NCI-H446 (cell line): Measurements from ENCODE around the gene RRAS2.
"Not testable (repeated sequence)": the region's sequence is repeated elsewhere in the genome, so short reads cannot be mapped to it uniquely, and the experiment has no call there.

Source experiments
- DNase-seq, 2 experiments: peaks; one replicate each; lab custom pipeline; 2025; lab: John Stamatoyannopoulos, UW

The RRAS2 gene

DNA sequence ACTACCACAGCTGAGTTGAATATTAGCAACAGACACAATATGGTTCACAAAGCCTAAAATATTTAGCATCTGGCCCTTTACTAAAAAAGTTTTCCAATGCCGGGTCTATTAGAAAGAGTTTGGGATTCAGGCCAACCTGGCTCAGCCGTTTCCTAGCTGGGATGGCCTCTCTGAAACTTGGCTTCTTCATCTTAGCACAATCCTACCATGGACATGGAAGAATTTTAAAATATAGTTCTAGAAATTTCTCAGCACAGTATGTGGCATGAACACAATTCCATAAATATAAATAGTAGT lies 103.8 kb downstream of the RRAS2 start:
- DNase-seq, result peak in 1 of 2 experiments; percentile 14

DNA sequence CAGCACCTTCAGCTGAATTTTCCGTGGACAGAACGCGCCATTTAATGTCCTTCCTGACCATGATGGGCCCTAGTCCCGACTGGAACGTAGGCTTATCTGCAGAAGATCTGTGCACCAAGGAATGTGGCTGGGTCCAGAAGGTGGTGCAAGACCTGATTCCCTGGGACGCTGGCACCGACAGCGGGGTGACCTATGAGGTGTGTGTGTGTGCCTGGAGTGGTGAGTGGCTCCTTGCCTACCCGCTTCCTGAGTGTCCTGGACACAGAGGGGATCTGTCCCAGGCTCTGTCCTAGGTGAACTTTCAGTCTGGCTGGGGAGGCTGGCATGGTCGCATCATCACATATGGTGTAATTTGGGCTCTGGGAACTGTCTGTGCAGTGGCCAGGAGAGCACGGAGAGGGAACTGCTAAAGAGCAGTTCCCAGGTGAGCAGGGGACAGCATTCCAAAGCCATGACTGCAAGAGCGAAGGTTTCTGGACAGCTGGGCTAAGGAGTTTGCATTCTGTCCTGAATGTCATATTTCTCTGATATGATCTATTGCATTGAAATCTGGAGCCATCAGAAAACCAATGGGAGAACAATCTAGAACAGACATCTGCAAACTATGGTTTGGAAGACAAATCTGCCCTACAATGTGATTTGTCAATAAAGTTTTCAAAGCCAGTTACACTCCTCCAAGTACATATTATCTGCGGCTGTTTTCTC lies 104.3 kb downstream of the RRAS2 start:
- no peak for DNase-seq

DNA sequence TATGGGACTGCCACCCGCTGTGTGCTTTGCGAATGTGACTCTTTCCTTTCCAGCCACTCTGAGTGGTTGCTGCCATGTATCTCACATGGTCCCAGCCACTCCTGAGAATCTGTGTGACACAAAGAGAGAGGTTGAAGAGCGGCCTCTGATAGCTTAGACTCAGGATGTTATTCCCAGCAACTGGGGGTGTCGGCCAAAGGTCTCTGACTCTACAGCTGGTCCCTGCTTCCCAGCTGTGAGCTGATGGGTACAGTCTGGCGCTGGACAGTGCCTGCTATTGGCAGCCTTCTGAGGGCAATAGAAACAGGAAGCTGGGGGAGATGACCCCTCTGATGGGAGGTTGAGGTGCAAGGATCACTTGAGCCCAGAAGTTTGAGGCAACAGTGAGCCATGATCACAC lies 105.1 kb downstream of the RRAS2 start:
- DNase-seq, result no peak

DNA sequence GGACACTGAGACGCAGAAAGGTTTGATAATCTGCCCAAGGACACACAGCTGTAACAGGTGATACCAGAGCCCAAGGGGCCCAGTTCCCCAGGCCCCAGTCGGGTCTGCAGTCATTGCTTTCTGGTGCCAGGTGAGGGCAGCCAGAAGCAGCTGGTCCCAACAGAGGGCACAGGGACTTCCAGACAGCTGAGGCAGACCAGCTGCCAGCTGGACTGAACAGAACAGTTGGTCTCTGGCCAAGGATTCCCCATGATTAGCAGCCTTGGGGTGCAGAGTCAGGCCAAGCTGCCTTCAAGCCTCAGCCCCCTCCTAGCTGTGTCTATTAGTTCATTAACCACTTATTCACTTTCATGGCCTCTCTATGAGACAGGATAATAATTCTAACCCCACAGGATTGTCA lies 105.6 kb downstream of the RRAS2 start:
- DNase-seq, result no peak

DNA sequence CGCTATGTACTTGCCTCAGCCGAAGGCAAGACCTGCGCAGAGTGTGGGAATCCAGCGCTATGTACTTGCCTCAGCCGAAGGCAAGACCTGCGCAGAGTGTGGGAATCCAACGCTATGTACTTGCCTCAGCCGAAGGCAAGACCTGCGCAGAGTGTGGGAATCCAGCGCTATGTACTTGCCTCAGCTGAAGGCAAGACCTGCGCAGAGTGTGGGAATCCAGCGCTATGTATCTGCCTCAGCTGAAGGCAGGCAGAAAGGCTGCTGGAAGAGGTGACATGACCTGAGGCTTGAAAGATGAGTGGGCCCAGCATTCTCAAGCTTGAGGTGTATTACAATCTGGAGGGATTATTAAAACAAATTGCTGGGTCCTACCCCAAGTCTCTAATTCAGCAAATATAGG lies 106.5 kb downstream of the RRAS2 start:
- DNase-seq, result not testable (repeated sequence)

DNA sequence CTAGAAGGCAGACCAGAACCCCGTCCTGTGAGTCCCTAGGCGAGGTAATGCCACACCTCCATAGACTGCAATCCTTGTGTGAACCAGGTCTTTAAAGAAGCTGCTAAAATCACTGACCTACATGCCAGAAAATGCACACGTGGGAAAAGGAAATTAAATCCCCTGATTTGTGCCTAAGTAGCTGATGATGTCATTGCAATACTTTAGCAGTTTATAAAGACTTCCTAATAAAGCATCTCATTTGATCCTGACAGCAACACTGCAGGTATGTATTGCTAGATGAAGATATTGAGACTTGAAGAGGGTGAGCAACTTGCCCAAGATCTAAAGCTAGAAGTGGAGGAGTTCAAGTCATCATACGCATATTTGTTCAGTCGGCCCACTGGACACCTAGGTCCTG lies 107.2 kb downstream of the RRAS2 start:
- DNase-seq, result no peak

DNA sequence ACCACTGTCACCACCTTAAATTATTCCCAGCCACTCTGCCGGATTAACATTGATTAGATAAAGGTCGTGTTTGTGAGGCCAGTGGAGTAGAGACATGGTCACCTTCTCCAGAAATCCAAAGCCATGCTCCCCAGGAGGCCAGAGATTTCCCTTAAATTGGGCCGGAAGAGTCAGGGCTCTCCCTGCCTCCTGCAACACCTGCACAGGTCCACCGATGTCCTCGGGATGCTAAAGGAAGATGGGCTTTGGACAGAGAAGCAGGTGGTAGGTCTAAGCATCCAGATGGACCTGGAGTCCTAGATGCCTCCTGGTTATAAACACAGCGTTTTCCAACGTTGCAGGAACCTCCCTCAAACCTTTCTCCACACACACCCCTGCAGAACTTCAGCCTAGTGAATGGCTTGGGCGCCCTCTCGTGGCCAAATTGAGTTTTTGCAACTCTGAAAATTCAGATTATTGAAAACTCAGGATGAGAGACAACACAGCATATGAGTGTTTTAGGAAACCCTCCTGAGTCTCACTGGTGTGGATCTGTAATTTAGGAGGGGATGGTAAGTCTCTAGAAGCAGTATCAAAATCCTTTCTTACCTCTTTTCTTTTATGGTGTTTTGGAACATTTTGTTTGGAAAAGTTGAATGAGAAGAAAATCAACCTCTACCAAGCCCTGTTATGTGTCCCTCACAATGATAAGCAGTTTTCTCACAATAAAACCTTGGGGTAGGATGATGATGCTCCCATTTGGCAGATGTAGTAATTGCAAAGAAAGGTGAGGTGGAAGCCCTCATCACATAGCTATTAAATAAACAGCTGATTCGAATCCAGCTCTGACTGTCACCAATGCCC lies 109.6 kb downstream of the RRAS2 start:
- peak; percentile 31 to 69 for DNase-seq

DNA sequence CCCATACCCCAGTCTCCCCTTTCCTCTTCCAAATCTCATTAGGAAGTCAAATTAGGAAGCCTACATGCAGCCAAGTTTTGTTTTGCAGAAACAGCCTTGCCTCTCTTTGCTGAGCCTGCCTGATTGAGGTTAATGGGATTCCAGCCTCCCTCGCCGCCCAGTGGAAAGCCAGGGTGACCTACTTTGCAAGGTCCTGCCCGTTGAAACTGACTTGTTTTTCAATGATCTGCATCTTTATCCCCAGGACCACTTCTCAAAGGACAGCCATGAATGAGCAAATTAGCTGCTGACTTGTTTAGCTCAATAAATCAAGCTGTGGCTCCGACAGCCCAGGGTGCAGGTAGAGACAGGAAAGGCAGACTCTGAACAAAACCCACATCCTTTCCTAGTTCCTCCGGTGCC lies 110.4 kb downstream of the RRAS2 start:
- DNase-seq, result no peak

DNA sequence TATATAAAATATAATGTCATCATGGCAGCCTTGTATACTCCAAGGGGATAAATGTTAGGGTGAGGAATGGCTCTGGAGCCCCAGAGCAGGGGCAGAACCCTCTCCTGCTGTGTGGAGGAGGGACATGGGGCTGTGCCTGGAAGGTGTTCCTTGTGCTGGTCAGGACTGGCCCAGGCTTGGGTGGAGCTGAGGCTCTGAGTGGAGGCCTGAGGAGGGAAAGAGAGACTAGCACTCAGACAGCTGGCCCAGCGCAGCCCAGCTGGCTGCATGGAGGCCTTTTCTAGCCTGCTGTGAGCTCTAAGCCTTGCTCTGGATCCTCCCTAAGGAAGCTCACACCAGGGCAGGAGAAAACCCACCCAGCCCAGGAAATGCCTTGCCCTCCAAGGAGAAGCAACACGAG lies 113.5 kb downstream of the RRAS2 start:
- DNase-seq, result no peak

DNA sequence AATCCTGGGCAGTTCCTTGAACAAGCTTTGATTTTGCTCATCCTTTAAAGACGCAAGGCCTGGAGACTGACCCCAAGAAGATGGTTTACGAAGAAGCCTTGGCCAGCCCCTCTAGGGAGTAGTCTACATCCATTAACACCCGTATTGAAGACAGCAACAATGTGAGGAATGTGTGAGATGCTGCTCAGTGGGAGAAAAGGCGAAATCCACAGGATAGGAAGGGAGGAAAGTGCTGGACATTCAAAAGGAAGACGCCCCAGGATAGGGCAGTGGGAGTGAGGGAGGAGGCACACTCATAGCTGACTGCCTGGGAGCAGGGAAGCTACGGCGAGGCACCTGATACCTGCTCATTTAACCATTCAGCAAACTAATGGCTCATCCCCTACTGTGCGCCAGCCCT lies 114.1 kb downstream of the RRAS2 start:
- DNase-seq, result no peak

DNA sequence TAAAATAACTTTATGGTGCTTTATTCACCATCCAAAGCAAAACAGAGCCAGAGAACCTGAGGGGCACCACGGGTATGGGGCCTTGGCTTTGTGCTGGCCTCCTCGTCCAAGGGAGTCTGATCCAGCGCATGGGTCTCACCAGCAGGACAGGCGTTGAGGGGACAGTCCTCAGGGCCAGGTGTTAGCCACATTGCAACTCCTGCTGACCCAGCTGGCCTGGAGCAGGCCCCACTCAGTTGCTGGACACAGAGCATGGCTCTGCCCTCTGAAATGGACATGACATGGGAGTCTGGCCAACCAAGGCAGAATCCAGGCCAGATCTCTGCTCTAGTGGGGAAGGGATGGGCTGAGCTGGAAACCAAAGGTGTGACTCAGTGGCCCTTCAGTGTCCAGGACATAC lies 116.2 kb downstream of the RRAS2 start:
- no peak for DNase-seq

DNA sequence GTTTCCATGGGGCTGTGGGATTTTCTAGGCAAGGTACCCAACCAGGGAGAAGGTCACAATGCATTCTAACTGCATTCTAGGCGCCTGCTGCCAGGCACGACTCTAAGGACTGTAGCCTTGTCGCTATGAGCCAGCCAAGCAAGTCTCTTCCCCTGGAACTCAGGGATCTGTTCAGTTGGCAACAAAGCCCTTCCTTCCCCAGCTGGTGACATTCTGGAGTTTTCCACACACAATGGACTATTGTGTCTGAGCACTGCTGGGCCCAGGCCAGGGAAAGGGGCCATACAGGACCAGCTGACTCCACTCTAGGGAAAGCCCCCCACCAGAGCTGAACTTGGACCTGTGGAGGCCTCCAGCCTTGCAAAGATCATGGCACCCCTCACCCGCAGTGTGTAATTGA lies 116.8 kb downstream of the RRAS2 start:
- no peak for DNase-seq

DNA sequence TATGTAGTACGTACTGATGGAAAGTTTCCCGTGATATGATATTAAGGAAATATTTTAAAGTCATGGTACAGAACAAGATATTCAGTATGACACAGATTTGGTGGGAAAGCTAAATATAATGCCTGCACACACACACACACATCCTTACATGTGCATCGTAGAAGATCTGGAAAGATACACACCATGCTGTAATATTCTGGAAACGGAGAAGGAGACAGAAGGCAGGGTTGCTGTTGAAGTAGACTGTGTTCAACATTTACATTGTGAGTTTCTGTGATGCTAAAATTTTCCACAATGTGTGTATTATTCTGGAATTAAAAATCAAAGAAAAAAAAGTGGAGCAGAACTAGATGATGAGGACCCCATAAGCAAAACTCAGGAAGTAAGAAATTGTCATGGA lies 118.0 kb downstream of the RRAS2 start:
- no peak for DNase-seq

DNA sequence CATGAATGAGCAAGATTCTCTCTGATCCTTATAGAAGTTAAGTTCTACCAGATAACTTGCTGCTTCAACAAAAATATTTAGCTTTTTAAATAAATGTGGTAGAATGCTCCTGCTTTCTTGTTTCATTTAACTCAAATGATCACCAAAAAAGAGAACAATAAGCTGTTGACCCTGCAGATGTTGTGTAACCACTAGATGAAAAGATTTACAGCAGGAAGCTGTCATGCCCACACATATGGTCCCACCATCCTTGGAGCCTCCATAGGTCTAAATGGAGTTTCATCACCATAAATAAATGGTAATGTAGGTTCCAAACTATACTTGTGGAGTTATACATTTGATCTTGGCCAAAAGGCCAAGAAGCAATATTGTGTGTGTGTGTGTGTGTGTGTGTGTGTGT lies 118.8 kb downstream of the RRAS2 start:
- no peak for DNase-seq

DNA sequence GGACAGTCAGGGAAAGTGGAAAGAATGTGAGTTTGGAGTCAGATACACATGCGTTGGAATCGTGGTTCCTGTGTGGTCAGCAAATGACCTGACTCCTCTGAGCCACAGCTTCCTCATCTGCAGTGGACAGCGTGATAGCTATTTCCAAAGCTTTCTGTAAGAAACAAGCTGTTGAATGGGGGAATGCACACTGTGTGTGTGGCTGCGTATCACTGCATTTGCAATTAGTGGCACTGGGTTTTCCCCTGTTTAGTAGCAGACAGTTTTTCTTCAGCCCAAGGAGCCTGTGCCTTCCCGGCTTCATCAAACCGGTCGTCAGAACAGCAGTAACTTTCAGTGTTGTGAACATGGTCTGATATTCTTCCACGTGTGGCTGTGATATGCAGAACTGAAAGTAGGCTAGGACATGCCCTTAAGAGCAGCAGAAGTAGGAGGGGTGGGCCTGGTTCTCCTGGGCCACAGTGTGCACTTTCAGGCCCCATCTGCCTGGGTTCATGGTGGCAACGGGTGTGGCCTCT lies 121.5 kb downstream of the RRAS2 start:
- no peak for DNase-seq

DNA sequence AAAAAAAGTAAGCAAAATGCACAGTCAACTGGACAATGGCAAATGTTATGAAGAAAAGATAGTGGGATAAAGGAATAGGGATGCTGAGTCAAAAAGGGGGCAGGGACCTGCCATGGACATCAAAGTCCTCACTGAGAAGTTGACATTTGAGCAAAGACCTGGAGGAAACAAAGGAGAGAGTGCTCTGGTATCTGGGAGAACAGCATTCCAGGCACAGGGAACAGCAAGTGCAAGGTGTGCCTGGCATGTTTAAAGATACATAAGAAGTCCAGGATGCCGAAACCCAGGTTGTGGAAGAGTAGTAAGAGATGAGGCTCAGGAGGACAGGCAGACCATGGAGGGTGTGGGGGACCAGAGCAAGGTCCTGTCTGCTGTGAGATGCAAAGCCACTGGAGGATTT lies 123.3 kb downstream of the RRAS2 start:
- DNase-seq, result no peak

DNA sequence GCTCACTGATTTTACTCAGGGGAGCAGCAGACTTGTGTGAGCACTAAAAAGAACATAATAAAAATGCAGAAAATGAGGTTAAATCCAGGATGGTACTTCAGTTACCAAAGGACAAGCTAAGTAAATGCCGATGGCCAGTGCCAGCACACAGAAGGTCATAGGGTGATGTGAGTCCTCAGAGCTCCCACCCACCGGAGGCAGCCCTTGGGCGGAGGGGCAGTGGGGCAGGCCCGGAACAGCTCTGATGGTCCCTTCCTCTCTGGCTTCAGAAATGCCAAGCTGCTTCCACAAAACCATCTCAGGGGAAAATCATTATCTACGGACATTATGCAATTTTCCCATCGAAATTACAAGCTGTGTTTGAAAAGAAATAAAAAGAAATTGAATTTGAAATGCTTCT lies 124.5 kb downstream of the RRAS2 start:
- DNase-seq, result no peak

DNA sequence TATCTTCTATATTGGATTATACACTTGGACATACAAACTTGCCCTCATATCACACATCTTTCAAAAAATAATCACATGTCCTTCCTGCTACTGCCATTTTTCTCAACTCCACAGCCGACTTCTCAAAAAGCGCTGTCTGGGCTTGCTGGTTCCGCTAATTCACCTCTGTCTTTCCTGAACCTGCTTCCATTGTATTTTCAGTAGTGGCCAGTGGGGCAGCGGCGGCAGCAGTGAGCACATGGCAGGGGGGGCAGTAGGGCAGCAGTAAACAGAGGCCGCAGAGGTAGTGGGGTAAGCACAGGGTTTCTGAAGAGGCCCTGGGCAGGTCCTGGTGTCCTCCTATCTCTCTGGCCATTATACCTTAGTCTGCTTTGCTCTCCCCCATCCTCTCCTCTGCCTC lies 126.3 kb downstream of the RRAS2 start:
- no peak for DNase-seq

DNA sequence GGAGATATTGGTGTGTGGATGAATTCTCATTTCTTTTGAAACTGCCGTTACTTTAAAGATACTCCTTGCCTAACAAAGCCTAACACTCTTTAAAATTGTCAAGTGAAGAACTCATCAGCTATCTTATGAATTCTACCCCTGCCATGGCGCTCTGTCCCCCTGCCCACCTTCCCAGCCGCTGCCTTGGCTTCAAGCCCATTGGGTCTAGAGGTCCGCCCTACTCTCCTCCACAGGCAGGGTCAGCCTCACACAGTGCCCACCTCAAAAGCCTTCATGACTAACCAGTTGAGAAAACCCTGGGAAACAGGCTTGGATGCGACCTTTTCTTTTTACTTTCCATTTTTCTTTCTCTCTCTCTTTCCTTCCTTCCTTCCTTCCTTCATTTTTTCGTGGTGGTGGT lies 128.6 kb downstream of the RRAS2 start:
- DNase-seq, result no peak

DNA sequence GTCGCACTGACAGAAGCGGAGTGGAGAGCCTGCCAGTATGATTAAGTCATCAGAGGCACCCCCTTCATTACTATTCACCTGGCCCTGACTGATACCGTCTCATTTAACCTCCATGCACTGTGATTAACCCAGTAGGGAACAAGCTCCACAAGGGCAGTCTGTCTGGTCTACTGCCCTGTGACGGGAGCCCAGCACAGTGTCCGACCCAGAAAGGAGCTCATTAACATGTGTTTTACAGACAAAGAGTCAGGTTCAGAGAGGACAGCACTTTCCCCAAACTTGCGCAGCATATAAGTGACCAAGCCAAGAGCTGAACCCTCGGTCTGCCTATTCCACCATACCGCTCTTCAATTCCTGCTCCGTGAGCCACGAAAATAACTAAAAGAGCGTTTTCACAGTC lies 129.5 kb downstream of the RRAS2 start:
- DNase-seq, result no peak

DNA sequence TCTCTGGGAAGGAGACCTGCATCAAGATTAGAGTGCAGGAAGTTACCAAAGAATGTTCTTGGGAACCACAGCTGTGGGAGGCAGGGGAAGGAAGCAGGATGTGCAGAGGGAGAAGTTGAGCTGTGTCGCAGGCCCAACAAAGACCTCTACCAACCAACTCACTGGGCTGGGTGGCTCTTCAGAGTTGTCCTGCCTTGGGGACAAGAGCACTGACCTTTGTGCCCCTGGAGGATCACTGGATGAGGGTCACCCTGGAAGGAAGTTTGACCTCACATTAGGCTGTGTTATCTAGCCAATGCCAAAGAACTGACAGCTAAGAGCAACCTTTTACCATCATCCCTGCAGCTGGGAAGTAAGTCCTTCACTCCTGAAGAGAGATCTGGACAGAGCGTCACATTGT lies 130.6 kb downstream of the RRAS2 start:
- no peak for DNase-seq
